ENCODE data around the gene EHD1. TPM values are rescaled to one million over a fixed set of nuclear protein-coding genes. Genes with fewer than 3 reads are reported as not detected.

The EHD1 gene
- total and polyA plus RNA-seq, 2 of the 4 experiments (the other 2 are of a cell fraction) = 107 to 209 TPM

- TF ChIP-seq USF2 (IDR thresholded peaks at IDR 0.05; ENCODE audit: low read depth, low read length) (no peak; the same call in 1 of the 2 replicates), RAD21 (IDR thresholded peaks at IDR 0.05; ENCODE audit: low read length) (0 out of 2 replicates have a peak, but pooled peaks have one; percentile 8), MXI1 (IDR thresholded peaks at IDR 0.05; ENCODE audit: borderline replicate concordance, low read depth, low read length) (peak; percentile 72; the same call in 1 of the 2 replicates)
These were observed 45.8 kb upstream of the EHD1 start, which contains the start of gene PPP2R5B (continued) for GRCh38 chr11:64923944-64924909.

Data from IMR-90 (cell line).